Measurements from ENCODE around the gene SLMAP.

- TF ChIP-seq CTCF (IDR thresholded peaks at IDR 0.05) (no peak), POLR2A (IDR thresholded peaks at IDR 0.05) (no peak)
These were observed 195.2 kb downstream of the SLMAP start for GRCh38 chr3:57951066-57951882.

Measured in breast epithelium (tissue), 3 donors.